ENCODE results near the gene C13orf46.

C13orf46 gene

DNA sequence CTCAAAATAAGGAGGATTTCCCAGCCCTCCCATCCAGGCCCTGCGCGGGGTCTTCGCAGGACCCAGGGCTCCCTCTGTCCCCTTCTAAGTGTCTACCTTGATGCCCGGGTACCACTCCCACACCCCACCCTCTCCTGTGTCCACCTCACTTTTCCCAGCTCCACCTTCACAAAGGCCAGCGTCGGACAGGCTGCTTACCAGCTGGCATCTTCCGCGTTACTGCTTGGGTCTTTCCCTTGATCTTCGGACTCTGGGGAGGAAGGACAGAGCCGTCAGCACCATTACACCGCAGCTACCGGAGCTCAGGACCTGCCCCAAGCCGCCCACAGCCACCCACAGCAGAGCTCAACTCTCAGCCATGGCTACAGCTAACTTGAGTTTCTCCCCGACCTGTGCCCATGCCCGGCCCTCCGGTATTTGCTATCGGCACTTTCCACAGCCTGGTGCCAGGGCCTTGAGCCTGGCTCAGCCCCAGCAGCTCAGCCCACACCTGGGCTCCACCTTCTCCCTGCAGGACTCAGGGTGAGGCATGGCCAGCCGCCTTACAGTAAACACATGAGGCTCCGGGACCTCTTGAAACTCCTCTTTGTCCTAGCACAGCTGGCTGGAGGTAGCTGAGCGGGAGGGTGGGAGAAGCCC is 3.8 kb downstream of the C13orf46 start:
- no peak for DNase-seq

DNA sequence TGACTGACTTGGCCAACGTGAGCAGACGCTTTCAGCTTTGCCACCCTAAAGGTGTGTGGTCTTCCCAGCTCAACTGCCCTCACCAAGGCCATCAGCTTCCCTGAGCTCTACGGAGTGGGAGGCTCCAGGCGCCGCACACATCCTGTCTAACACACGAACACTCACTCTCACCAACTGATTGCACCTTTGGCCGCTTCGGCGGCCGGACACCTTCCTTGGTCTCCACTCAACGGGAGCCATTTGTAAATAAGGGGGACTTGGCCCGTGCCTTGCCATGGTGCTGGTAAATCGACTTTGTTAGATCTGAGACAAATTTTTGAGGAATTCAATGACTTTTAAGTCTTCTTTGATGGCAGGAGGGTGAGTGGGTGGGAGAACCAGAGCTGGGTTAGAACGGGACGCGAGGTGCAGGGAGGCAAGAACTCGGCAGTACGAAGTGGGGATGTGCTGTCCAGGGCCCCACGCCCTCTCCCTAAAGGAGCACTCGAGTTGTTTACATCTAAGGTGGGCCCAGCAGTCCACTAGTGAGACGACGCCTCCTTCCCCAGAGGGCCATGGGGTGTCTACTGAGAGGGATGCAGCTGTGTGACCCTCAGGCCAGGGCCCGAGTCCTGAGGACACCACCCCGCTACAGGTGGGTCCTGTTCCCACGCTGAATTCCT is 4.4 kb downstream of the C13orf46 start:
- DNase-seq = no peak

DNA sequence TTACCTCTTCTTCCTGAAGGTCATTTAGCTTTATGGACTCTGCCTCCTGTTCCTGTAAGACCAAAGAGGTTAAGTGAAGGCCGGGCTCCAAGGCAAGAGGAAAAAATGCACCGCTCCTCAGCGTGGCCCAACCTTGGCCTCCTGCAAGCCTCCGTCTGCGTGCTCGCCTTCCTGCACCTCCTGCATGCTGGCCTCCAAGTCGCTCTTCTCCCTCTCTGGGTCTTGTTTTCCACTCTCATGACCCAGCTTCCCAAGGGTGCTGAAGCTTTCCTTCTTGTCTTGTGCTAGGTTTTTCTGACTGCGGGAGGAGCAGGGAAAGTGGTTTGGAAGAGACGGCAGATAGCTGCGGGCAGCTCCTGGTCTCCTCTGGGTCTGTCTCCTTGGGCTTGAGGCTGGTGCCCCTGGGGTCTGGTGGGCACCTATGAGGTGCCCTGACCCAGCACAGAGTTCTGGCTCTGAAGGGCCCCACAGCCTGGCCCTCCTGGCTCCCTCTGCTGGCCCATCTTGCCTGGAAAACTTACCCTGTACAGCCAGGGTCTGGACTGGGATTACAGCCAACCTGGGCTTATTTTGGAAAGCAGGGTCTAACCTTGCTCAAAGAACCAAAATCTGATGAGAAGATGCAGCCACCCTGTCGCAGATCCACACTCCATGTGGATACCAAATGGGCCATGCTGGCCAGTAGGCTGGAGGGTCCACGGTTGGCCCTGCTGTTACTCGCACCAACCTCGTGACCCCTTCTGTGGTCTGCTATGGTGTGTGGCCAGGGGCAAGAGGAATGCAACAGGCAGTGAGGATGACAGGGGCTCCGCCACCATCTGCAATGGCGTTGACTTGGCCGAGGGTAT is 5.2 kb downstream of the C13orf46 start:
- DNase-seq = no peak

DNA sequence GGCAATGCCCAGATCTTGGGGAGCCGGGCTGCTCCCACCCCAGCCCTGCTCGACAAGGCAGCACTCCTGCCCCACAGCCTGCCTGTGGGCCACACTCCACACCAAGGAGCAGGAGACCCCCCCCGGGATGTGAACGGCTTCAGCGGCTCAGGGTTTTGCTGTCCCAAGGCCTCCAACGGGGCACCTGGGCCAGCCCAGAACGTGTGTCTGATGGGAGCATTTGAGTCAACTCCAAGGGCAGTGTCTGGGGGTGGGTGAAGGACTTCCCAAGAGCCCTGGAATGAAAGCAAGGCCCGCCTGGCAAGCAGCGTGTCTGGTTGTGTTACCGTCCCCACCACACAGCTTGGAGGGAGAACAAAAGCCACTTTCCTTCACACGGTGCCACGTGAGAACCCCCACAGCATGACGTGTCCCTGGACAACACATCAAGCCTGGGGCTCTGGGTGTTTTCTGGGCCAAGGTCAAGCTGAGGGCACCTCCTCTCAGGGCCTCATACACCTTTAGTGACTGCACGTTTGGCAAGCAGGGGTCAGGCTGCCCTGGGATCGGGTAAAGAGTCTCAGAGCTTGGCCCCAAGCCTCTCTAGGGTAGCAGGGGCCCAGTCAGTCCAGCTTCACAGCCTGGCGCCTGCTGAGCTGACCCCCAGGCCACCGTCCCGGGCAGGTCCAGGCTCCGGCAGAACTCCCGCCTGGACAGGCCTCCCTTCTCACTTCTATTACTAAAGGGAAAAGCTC is 6.0 kb downstream of the C13orf46 start:
- no peak for DNase-seq

DNA sequence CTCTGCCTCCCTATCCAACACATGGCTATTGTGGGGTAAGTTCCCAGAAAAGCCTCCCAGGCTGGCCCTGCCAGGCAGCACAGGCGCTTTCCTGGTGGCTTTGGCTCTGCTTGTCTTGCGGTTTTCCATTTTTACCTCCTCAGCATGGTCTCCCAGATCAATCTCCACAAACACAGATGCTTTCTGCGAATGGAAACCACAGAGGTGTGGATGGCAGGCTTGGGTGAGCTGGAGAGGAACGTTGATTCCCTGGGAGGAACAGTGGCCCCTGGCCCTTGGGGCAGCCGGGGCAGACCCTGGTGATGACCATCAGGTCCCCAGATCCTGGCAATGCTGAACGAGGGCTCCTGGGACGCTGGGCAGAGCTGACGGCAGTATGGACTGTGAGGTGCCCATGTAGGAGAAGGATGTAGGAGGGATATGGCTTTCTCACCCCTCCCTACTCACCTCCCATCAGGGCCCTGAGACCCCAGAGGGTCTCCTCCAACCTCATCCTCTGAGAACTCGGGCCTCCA is 6.6 kb downstream of the C13orf46 start:
- no peak for DNase-seq

DNA sequence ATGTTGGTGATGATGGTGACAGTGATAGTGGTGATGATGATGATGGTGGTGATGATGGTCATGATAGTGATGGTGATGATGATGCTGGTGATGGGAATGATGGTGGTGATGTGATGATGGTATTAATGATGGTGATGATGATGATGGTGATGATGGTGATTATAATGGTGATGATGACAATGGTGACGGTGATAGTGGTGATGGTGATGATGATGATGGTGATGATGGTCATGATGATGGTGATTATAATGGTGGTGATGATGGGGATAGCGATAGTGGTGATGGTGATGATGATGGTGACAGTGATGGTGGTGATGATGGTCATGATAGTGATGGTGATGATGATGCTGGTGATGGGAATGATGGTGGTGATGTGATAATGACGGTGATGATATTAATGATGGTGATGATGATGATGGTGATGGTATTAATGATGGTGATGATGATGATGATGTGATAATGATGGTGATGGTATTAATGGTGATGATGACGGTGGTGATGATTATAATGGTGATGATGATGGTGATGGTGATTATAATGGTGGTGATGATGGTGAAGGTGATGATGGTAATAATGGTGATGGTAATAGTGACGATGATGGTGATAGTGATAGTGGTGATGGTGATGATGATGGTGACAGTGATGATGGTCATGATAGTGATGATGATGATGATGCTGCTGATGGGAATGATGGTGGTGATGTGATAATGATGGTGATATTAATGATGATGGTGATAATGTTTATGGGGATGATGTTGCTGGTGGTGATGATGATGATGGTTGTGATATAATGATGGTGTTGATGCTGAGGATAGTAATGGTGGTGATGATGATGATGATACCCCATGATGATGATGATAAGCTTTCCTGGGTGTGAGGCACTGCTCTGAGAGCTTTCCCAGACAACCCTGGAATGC is 7.7 kb downstream of the C13orf46 start:
- no peak for DNase-seq

DNA sequence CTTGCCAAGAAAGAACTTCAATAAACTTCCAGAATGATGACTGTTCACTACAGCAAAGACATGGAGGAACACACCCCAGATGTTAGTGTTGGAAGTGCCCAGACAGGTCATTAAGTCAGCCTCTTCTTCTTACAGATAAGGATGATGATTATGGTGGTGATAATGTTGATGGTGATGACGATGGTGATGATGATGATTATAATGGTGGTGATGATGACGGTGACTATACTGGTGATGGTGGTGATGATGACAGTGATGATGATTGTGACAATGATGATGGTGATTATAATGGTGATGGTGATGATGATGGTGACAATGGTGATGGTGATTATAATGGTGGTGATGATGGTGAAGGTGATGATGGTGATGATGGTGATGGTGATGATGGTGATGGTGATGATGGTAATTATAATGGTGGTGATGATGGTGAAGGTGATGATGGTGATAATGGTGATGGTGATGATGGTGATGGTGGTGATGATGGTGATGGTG is 8.4 kb downstream of the C13orf46 start:
- no peak for DNase-seq

DNA sequence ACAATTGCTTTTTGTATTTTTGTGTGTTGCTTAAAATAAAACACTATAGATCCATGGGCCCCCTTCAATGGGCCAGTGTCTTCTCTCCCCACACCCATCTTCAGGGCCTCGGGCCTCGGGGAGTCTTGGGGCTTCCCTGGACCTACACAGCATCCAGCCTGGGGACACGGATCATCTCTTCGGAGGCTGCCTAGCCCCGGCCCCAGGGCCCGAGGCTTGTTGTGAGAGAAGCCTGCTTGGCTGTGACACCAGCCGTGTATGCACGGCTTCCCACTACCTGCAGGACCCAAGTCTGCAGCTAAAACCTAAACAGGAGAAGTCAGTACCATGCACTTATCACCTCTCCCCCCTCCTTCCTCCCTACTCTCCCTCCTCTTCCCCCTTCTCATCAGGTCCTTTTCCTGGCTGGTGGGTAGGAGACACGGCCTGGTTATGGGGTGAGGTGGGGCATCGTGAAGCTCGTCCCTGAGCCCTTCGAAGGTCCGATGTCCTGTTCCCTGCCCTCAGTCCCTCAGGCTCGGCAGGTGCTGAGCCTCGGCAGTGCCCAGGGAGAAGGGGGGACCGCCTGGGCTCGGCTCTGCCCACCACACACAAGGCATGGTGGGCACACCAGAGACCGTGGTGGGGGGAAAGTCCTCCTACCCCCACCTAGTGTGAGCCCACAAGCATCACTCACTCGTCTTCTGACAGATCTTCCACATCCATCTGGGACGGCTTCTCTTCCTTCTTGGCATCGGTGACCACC is 9.5 kb downstream of the C13orf46 start:
- no peak for DNase-seq

DNA sequence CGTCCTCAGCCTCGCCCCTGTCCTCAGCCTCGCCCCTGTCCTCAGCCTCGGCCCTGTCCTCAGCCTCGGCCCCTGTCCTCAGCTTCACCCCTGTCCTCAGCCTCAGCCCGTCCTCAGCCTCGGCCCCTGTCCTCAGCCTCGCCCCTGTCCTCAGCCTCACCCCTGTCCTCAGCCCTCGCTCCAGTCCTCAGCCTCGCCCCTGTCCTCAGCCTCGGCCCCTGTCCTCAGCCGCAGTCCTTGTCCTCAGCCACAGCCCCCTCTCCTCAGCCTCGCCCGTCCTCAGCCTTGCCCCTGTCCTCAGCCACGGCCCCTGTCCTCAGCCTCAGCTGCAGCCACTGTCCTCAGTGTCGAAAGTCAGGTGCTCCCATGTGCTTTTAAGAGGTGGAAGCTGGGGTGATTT is 10.5 kb downstream of the C13orf46 start:
- DNase-seq = no peak

DNA sequence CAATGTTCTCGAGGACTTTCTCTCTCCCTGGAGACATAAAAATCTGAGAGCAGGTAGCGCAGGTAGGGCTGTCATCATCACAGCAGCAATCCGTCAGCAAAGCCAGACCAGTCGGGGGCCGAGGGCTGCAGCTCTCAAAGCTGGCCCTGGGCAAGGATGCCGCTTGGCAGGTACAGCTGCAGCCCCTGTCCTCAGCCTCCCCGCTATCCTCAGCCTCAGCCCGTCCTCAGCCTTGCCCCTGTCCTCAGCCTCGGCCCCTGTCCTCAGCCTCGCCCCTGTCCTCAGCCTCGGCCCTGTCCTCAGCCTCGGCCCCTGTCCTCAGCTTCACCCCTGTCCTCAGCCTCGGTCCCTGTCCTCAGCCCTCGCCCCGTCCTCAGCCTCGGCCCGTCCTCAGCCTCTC is 10.9 kb downstream of the C13orf46 start:
- no peak for DNase-seq

DNA sequence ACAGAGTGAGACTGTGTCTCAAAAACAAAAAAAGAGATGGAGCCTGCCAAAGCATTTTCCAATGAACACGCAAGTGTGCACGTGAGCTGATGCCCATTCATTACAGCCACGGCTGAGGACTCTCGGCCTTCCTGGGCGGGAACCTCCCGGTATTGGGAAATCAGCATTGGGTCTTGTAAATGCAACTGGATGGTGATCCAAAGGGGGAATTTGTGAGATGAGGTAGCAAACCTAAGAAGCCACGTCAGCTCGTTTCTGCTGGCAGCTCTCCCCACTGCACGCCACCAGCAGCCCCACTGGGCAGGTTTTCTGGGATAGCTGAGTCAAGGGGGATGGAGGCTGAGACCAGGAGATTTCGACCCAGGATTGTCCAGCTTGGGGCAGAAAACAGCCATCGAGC is 11.5 kb downstream of the C13orf46 start:
- no peak for DNase-seq

DNA sequence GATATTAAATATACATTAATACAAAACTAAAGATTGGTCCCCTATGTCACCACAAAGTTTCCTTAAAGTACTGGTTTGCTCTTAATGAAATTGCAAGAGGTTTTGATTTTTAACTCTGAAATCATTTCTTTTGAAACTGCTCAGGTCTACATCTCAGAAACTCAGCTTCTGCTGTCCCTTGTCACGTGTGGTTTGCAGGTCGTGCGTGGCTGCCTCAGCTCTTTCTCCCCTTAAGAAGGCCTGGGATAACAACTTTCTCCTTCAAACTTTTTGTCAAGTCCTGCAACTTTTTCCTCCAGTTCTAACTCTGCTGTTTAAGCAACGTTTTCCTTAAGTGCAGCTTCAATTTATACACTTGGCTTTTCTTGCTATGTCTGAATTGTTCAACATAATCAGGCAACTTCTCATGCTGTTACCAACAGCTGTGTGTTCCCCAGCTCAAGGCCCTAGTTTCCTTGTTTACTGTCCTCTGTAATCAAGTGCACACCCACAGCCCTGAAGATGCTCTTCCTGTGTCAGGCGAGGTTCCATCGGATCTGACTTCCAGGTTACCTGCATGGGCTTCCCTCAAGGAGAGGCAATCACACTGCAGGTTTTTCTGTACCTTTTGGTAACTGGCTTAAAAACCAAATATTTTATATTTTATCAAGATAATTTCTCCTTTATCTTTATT is 13.5 kb downstream of the C13orf46 start:
- DNase-seq = no peak

DNA sequence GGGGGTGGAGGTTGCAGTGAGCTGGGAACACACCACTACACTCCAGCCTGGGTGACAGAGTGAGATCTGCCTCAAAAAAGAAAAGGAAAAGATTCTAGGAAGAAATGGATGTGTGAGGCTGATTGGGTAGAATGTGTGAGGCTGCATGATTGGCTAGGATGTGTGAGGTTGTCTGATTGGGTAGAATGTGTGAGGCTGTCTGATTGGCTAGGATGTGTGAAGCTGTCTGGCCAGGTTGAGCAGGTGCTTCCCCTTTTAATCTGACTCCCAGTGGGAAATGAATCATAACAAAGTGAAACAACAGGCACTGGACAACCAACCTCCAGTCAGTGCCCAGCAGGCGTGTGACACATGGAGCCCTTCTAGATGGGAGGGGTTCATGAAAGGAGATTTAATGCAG is 14.7 kb downstream of the C13orf46 start:
- no peak for DNase-seq

DNA sequence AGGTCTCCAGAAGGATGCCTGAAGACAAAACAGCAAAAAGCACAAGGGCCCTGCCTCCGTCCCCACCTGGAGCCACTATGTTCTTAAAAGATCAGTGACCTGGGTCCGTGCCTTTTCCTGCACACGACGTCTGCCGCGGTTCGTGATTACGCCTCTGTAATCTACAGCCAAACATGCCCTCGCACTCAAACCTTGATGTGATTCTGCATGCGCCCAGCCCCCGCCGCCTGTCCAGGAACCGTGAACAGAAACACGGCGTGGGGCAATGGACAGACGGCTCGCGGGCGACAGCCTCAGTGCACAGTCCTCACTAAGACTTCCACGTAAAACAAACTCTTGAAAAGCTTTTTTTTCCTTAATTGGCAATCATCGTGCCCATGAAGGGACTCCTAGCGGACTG is 15.5 kb downstream of the C13orf46 start:
- DNase-seq = no peak

DNA sequence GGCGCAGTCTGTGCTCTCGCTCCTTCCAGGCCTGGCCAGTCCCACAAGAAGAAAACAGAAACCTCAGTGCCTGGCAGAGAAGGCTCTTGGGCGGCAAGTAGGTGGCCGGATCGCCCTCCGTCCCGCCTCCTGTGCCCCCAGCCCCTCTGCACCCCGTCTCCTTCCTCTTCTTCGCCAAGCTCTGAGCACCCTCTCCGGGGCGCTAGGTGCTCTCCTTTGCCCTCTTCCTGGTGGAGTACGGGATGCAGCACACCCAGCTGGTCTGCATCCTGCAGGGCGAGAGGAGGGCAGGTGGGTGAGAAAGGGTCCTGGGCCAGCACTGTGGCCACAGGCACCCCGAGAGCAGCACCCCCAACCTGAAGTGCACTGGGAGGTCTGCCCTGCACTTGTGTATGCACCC is 17.3 kb downstream of the C13orf46 start:
- DNase-seq = no peak

DNA sequence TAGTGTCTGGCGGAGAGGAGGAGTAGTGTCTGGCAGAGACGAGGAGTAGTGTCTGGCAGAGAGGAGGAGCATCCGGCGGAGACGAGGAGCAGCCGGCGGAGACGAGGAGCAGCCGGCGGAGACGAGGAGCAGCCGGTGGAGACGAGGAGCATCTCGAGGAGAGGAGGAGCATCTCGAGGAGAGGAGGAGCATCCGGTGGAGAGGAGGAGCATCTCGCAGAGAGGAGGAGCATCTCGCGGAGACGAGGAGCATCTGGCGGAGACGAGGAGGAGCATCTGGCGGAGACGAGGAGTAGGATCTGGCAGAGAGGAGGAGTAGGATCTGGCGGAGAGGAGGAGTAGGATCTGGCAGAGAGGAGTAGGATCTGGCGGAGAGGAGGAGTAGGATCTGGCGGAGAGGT is 18.2 kb downstream of the C13orf46 start:
- DNase-seq = no peak

DNA sequence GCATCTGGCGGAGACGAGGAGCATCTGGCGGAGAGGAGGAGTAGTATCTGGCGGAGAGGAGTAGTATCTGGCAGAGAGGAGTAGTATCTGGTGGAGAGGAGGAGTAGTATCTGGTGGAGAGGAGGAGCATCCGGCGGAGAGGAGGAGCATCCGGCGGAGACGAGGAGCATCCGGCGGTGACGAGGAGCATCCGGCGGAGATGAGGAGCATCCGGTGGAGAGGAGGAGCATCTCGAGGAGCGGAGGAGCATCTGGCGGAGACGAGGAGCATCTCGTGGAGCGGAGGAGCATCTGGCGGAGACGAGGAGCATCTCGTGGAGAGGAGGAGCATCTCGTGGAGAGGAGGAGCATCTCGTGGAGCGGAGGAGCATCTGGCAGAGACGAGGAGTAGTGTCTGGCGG is 18.6 kb downstream of the C13orf46 start:
- DNase-seq = no peak

DNA sequence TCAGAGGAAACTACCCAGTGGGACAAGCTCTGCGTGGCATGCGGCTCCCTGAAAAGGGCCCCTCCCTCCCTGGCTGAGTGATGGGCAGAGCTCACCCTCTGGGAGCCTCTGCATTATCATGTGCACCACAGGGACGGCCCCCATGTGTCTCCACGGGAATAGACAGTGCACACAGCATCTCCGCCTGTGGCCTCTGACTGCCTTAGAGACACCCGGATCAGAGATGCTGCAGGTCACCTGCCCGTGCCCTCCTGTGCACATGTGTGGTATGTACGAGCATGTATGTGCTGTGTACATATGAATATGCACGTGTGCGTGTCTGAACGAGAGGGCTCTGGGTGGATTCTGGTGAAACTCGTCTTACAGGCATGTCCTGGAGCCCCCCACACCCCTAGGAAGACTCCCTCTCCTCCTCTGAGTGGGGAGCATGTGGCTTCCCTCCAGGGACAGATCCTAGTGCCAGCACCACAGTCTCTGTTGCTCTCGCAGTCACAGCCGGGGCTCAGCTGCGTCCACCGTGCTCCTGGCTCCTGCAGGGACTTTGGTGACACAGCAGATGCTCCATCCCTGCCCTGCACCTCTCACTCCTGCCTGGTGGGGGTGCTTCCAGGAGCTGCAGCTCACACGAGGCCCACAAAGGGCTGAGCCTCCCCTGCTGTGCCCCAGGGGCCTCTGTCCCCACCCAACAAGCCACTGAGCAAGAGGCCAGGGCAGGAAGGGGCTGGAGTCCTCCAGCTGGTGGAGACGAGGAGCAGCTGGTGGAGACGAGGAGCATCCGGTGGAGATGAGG is 19.6 kb downstream of the C13orf46 start:
- DNase-seq = no peak

DNA sequence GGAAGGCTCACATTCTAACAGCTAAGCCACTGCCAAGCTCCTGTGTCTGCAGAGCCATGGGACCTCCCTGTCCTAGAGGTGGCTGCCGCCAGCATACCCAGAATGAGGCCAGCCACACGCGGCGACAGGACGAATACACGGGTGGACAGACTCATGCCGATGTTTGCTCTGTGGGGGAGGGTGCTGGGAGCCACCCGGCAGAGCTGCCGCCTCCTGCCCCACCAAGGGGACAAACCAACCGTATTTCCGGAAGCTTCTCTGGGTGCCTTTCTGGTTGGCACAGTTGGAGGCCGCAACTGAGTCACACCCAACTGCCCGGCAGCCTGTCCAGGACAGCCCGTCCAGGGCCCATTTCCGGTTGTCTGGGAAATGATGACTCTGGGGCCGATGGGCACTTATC is 20.3 kb downstream of the C13orf46 start:
- DNase-seq = no peak

Data from right forelimb (tissue), 1 donor.